CD4-positive, alpha-beta T cell (primary cell): Measurements from ENCODE around the gene MRPS26. TPM values are rescaled to one million over a fixed set of nuclear protein-coding genes. Genes with fewer than 3 reads are reported as not detected.
A peak's percentile ranks its signal among the peaks of the same experiment; 100 is the strongest.

ENCODE experiments used
- ATAC-seq: fragments of 200-7000 bp; cut with Tn5 transposase; one replicate; pipeline ENCODE4 v1.10.0; 2022; ENCODE audit warnings: mild to moderate bottlenecking; ENCODE audit not compliant: poor library complexity
- CTCF ChIA-PET: fragments of 350-600 bp; sonication (Branson Sonifier 250); formaldehyde crosslinking; loops from one replicate; lab custom pipeline; 2021; ENCODE audit warnings: antibody characterized with exemption, inconsistent platforms; lab: Charles Lee
- POLR2A ChIA-PET: fragments of 350-600 bp; sonication (Branson Sonifier 250); formaldehyde crosslinking; loops from one replicate; lab custom pipeline; 2021; ENCODE audit warnings: antibody characterized with exemption, inconsistent platforms; lab: Charles Lee
- DNase-seq, 14 experiments: peaks; one replicate each; pipeline ENCODE4 v3.0.0-alpha.2; 2013 to 2020; ENCODE audit warnings: mixed read lengths in 2 of 14
- H3K27ac ChIP-seq, 2 donors: one replicate each; pipeline versions ENCODE4 v1.5.1 to v1.7.0; 2013; ENCODE audit warnings: low read length in 2 of 2, low read depth in 1 of 2, mild to moderate bottlenecking in 1 of 2
- H3K27me3 ChIP-seq, 2 experiments: 1 replicate in 1 of 2; 2 replicates in 1 of 2; pipeline versions ENCODE4 v1.6.1 to v1.7.0; 2013; ENCODE audit warnings: low read length in 2 of 2, control low read depth in 1 of 2, mild to moderate bottlenecking in 1 of 2, moderate library complexity in 1 of 2; ENCODE audit not compliant: insufficient read depth in 2 of 2, control insufficient read depth in 1 of 2
- H3K36me3 ChIP-seq: one replicate; pipeline ENCODE4 v1.6.1; 2013; ENCODE audit warnings: low read length, control low read depth; ENCODE audit not compliant: insufficient read depth
- H3K4me1 ChIP-seq: one replicate; pipeline ENCODE4 v1.6.1; 2013; ENCODE audit warnings: low read length, control low read depth; ENCODE audit not compliant: insufficient read depth
- H3K4me3 ChIP-seq: one replicate; pipeline ENCODE4 v1.5.1; 2013; ENCODE audit warnings: mild to moderate bottlenecking, low read length, moderate library complexity
- H3K9me3 ChIP-seq, 2 experiments: 1 replicate in 1 of 2; 2 replicates in 1 of 2; pipeline versions ENCODE4 v1.6.1 to v1.7.0; 2013; ENCODE audit warnings: low read length in 2 of 2, mild to moderate bottlenecking in 2 of 2, control low read depth in 1 of 2, moderate library complexity in 1 of 2; ENCODE audit not compliant: control insufficient read depth in 1 of 2, insufficient read depth in 1 of 2
- H3K27ac Mint-ChIP-seq: one replicate; pipeline ENCODE4 v1.8.0; 2020; ENCODE audit warnings: mixed read lengths
- H3K27me3 Mint-ChIP-seq: one replicate; pipeline ENCODE4 v1.8.0; 2021; ENCODE audit warnings: mixed read lengths
- H3K36me3 Mint-ChIP-seq: one replicate; pipeline ENCODE4 v1.8.0; 2021; ENCODE audit warnings: low read depth, mixed read lengths
- H3K4me1 Mint-ChIP-seq: one replicate; pipeline ENCODE4 v1.8.0; 2021; ENCODE audit warnings: low read depth, mixed read lengths
- H3K4me3 Mint-ChIP-seq: one replicate; pipeline ENCODE4 v1.8.0; 2020; ENCODE audit warnings: mild to moderate bottlenecking, mixed read lengths
- H3K9me3 Mint-ChIP-seq: one replicate; pipeline ENCODE4 v1.8.0; 2020; ENCODE audit warnings: mixed read lengths
- intact Hi-C, 2 experiments: fragments of 100-400 bp; cut with DNase I in 1 of 2; cut with micrococcal nuclease in 1 of 2; formaldehyde crosslinking; loops; one replicate each; pipeline versions ENCODE4 v1.15.1 to v1.9.0; 2023 to 2025; cut with DNase I, micrococcal nuclease
- total RNA-seq, 174 experiments: library from RNA in 2 of 174; stranded (reverse) in 2 of 174; gene quantifications; one replicate each; pipeline ENCODE4 v1.2.3 and lab custom pipeline; 2021 to 2026
- TF ChIP-seq, protein P1 (sequence below): fragments of 200-600 bp; IDR thresholded peaks from one replicate; pipeline ENCODE4 v1.8.0; 2022; ENCODE audit warnings: antibody characterized with exemption, mild to moderate bottlenecking

The MRPS26 gene
- total RNA-seq, 2 experiments from 2014 or later, result 19.3 to 22.7 TPM

DNA sequence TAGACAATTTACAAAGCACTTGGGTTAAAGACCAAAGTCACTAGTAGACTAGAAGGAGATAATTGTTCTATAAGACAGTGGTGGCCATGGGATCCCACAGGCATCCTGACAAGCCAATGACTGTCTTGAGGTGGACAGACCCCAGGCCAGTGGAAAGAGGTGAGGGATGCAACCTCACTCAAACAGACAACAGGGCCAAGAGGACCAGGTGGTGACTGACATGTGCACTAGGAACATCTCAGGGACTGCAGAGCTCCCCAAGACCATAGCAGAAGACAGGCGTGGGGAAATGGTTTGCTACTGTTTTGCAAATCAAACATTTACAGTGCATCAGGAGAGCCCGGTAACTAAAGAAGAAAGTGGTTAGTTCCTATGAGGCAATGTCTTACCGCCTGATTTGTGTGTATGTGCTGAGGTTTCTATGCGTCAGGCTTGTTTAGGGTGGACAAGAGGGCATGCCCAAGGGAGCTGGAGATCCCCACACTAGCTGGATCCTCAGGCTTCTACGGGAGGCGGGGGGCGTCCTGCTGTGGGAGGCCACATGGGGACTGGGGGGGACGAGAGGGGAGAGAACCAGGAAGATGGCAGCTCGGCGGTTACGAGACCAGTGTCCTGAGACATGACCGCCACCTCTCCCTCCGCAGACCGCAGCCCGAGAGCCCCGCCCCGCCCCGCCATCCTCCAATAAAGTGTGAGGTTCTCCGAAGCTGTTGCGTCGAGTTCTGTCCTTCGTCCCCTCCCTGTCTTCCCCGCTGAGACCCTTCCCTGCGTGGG lies 623 bp upstream of the MRPS26 start:
- ATAC-seq (peak; percentile 33), DNase-seq (peak in 8 of 14 experiments; percentile 19 to 68 (median 46))
- H3K4me1 Mint-ChIP-seq, result peaks cover 16% of the 10 kb centered on the region
- H3K4me3 Mint-ChIP-seq, result peak overlapping the region; percentile 95
- Histone ChIP-seq H3K4me1 (peaks cover 27% of the 10 kb centered on the region), H3K36me3 (peaks cover 24% of the 10 kb centered on the region), H3K9me3 (no peaks in the 10 kb centered on the region), H3K4me3 (peak overlapping the region; percentile 76), H3K27me3 (no peaks in the 10 kb centered on the region), H3K27ac (peak overlapping the region; percentile 48 to 49)
- H3K9me3 Mint-ChIP-seq, result no peaks in the 10 kb centered on the region
- POLR2A ChIA-PET, result interaction anchor here (1.2 to 1.7 kb wide), 3 partner anchors 32 to 178 kb away, joined by 5 to 8 read pairs (median 7); no protein-coding TSS in a partner anchor
- H3K36me3 Mint-ChIP-seq, result peaks cover 48% of the 10 kb centered on the region
- peak overlapping the region; percentile 83 for H3K27ac Mint-ChIP-seq
- intact Hi-C loops, result loop anchor here in 1 of 2 experiments (5.0 to 10.0 kb wide), 4 partner anchors 160 to 362 kb away; partner anchors contain the start of genes DDRGK1, DNAAF9, ITPA and PTPRA
- H3K27me3 Mint-ChIP-seq, result no peaks in the 10 kb centered on the region
- TF ChIP-seq, protein P1, sequence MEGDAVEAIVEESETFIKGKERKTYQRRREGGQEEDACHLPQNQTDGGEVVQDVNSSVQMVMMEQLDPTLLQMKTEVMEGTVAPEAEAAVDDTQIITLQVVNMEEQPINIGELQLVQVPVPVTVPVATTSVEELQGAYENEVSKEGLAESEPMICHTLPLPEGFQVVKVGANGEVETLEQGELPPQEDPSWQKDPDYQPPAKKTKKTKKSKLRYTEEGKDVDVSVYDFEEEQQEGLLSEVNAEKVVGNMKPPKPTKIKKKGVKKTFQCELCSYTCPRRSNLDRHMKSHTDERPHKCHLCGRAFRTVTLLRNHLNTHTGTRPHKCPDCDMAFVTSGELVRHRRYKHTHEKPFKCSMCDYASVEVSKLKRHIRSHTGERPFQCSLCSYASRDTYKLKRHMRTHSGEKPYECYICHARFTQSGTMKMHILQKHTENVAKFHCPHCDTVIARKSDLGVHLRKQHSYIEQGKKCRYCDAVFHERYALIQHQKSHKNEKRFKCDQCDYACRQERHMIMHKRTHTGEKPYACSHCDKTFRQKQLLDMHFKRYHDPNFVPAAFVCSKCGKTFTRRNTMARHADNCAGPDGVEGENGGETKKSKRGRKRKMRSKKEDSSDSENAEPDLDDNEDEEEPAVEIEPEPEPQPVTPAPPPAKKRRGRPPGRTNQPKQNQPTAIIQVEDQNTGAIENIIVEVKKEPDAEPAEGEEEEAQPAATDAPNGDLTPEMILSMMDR, result no peak
- CTCF ChIA-PET, result interaction anchor here (1.0 to 1.3 kb wide), 2 partner anchors 9 to 24 kb away, joined by 3 read pairs; no protein-coding TSS in a partner anchor

DNA sequence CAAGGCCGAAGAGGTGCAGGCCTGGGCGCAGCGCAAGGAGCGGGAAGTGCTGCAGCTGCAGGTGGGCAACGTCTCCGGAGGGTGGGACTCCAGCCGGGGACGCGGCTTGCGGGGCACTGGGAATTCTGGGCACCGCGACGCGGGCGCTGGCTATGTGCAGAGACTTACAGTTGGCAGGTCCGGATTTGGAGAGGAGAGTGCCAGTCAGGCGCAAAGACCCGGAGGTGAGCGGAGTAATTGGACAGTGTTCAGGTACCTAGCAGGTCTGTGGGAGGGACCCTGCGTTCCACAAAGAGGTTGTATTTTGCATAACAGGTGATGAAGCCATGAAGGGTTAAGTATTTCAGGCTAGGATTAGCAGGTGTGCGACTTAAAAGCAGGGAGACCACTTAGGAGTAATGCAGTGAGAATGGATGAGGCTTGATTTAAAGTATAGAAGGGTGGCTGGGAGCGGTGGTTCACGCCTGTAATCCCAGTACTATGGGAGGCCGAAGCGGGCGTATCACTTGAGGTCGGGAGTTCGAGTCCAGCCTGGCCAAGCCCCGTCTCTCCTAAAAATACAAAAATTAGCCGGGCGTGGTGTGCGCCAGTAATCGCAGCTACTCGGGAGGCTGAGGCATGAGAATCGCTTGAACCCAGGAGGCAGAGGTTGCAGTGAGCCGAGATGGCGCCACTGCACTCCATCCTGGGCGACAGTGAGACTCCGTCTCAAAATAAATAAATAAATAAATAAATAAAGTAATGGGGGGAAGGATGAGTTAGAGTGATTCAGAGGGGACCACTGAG lies 1.0 kb downstream of the MRPS26 start:
- H3K27me3 ChIP-seq, result no peaks in the 10 kb centered on the region
- no peaks in the 10 kb centered on the region for H3K9me3 Mint-ChIP-seq
- intact Hi-C loops, result loop anchor here in 1 of 2 experiments (5.0 to 10.0 kb wide), 4 partner anchors 158 to 360 kb away; partner anchors contain the start of genes DDRGK1, DNAAF9, ITPA and PTPRA
- peak overlapping the region; percentile 77 for H3K4me3 Mint-ChIP-seq
- H3K27me3 Mint-ChIP-seq, result no peaks in the 10 kb centered on the region
- POLR2A ChIA-PET, result interaction anchor here (0.7 to 1.7 kb wide), 2 partner anchors 31 to 46 kb away, joined by 3 to 7 read pairs; no protein-coding TSS in a partner anchor
- H3K9me3 ChIP-seq, result no peaks in the 10 kb centered on the region
- ATAC-seq (no peak), DNase-seq (no peak)
- CTCF ChIA-PET, result no interaction called here
- H3K27ac ChIP-seq, result no peak overlapping the region
- peaks cover 42% of the 10 kb centered on the region for H3K36me3 Mint-ChIP-seq
- TF ChIP-seq, protein P1, result no peak
- H3K27ac Mint-ChIP-seq, result peak overlapping the region; percentile 49
- peaks cover 24% of the 10 kb centered on the region for H3K36me3 ChIP-seq
- peaks cover 27% of the 10 kb centered on the region for H3K4me1 ChIP-seq
- peak overlapping the region; percentile 76 for H3K4me3 ChIP-seq
- H3K4me1 Mint-ChIP-seq, result peaks cover 21% of the 10 kb centered on the region
